Measurements from ENCODE around the gene TMEM164. TPM values are rescaled to one million over a fixed set of nuclear protein-coding genes. Genes with fewer than 3 reads are reported as not detected.

TMEM164 gene
- total and polyA plus RNA-seq, 2 experiments from 2014 or later = 3.4 to 17.2 TPM

DNA sequence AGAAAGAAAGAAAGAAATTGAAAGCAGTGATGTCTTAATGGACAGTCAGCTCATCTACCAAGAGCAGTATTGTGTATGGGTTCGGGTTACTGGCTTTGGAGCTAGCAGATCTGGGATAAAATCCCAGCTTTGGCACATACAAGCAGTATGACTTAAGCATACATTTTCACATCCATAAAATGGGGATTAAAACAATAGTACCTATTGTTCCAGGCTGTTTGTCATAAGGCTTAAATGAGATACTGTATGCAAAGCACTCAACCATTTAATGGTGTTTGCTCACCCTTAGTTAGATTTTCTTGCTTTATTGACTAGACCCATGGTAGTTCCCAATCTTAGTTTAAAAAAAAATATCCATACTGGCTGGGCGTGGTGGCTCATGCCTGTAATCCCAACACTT is 7.8 kb upstream of the TMEM164 start:
- TF ChIP-seq STAT1 (IDR thresholded peaks at IDR 0.05; ENCODE audit: unreplicated experiment) (no peak), ZNF462 (CRISPR knock-in tag; IDR thresholded peaks at IDR 0.05) (no peak), REST (IDR thresholded peaks at IDR 0.05; ENCODE audit: unreplicated experiment) (no peak), JUNB (IDR thresholded peaks at IDR 0.05; ENCODE audit: unreplicated experiment) (no peak), NANOG (IDR thresholded peaks at IDR 0.05; ENCODE audit: borderline replicate concordance) (no peak), ZNF331 (CRISPR knock-in tag; IDR thresholded peaks at IDR 0.05; ENCODE audit: low read depth) (no peak), ETS1 (IDR thresholded peaks at IDR 0.05) (no peak), ZNF114 (CRISPR knock-in tag; IDR thresholded peaks at IDR 0.05) (no peak), CREB1 (CRISPR knock-in tag; IDR thresholded peaks at IDR 0.05; ENCODE audit: low read depth) (no peak), EZH2 (IDR thresholded peaks at IDR 0.05; ENCODE audit: low read depth, unreplicated experiment) (no peak), EZH2phosphoT487 (IDR thresholded peaks at IDR 0.05; ENCODE audit: unreplicated experiment) (no peak), POLR2AphosphoS5 (IDR thresholded peaks at IDR 0.05; ENCODE audit: low read depth) (no peak)
- TF ChIP-seq, protein P1, sequence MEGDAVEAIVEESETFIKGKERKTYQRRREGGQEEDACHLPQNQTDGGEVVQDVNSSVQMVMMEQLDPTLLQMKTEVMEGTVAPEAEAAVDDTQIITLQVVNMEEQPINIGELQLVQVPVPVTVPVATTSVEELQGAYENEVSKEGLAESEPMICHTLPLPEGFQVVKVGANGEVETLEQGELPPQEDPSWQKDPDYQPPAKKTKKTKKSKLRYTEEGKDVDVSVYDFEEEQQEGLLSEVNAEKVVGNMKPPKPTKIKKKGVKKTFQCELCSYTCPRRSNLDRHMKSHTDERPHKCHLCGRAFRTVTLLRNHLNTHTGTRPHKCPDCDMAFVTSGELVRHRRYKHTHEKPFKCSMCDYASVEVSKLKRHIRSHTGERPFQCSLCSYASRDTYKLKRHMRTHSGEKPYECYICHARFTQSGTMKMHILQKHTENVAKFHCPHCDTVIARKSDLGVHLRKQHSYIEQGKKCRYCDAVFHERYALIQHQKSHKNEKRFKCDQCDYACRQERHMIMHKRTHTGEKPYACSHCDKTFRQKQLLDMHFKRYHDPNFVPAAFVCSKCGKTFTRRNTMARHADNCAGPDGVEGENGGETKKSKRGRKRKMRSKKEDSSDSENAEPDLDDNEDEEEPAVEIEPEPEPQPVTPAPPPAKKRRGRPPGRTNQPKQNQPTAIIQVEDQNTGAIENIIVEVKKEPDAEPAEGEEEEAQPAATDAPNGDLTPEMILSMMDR (conservative IDR thresholded peaks at IDR 0.05; ENCODE audit: low read depth in 2 of 2) = no peak
- Mint-ChIP-seq H3K36me3 (ENCODE audit: low read depth) (no peaks in the 10 kb centered on the region), H3K9me3 (no peaks in the 10 kb centered on the region), H3K27ac (no peak overlapping the region), H3K4me3 (no peak overlapping the region), H3K27me3 (ENCODE audit: insufficient read depth, low read depth, poor library complexity) (no peaks in the 10 kb centered on the region), H3K4me1 (peaks cover 3% of the 10 kb centered on the region)
- Histone ChIP-seq H3K9me2 (ENCODE audit: insufficient read depth) (no peaks in the 10 kb centered on the region), H2AFZ (no peak overlapping the region), H3K36me3 (ENCODE audit: insufficient read depth) (no peaks in the 10 kb centered on the region), H3K4me3 (no peak overlapping the region), H3K27ac (ENCODE audit: low read depth) (no peak overlapping the region), H3K4me2 (no peak overlapping the region), H3K27me3 (ENCODE audit: insufficient read depth) (no peaks in the 10 kb centered on the region), H3K4me1 (ENCODE audit: insufficient read depth) (no peaks in the 10 kb centered on the region), H3K79me2 (replicated peaks; ENCODE audit: insufficient read depth) (no peaks in the 10 kb centered on the region), H3F3A (replicated peaks; ENCODE audit: low read depth) (no peaks in the 10 kb centered on the region), H4K20me1 (replicated peaks; ENCODE audit: insufficient read depth) (no peaks in the 10 kb centered on the region)
- ATAC-seq (no peak), DNase-seq (ENCODE audit: low spot score) (no peak)
